ENCODE measurements around the gene LRMDA. TPM values are rescaled to one million over a fixed set of nuclear protein-coding genes. Genes with fewer than 3 reads are reported as not detected.
"Not testable (repeated sequence)": the region's sequence is repeated elsewhere in the genome, so short reads cannot be mapped to it uniquely, and the experiment has no call there.

Gene LRMDA
- polyA plus RNA-seq, 1 donor from 2014 or later = not detected

- H3K9me3 Mint-ChIP-seq = no peaks in the 10 kb centered on the region
- H3K36me3 Mint-ChIP-seq = no peaks in the 10 kb centered on the region
- no peaks in the 10 kb centered on the region for H3K4me1 Mint-ChIP-seq
- no peak overlapping the region for H3K27ac Mint-ChIP-seq
- no peaks in the 10 kb centered on the region for H3K27me3 Mint-ChIP-seq
- H3K4me3 Mint-ChIP-seq = no peak overlapping the region
Observed at GRCh38 chr10:75736889-75737579, 305.6 kb downstream of the LRMDA start.

- Mint-ChIP-seq H3K9me3 (no peaks in the 10 kb centered on the region), H3K4me1 (no peaks in the 10 kb centered on the region), H3K27me3 (no peaks in the 10 kb centered on the region), H3K4me3 (no peak overlapping the region), H3K36me3 (no peaks in the 10 kb centered on the region), H3K27ac (no peak overlapping the region)
Observed at GRCh38 chr10:75737580-75737949, 306.1 kb downstream of the LRMDA start.

- Mint-ChIP-seq H3K4me3 (no peak overlapping the region), H3K4me1 (no peaks in the 10 kb centered on the region), H3K27ac (no peak overlapping the region), H3K36me3 (no peaks in the 10 kb centered on the region), H3K9me3 (peaks cover 0 to 1% (median 0%) of the 10 kb centered on the region in 3 donors), H3K27me3 (peaks cover 1% of the 10 kb centered on the region)
Observed at GRCh38 chr10:75738924-75739323, 307.5 kb downstream of the LRMDA start.

- Mint-ChIP-seq H3K9me3 (peaks cover 0 to 1% (median 0%) of the 10 kb centered on the region in 3 donors), H3K4me3 (no peak overlapping the region), H3K27me3 (peaks cover 1% of the 10 kb centered on the region), H3K4me1 (no peaks in the 10 kb centered on the region), H3K36me3 (no peaks in the 10 kb centered on the region), H3K27ac (no peak overlapping the region)
Observed at GRCh38 chr10:75739414-75740143, 308.2 kb downstream of the LRMDA start.

- no peak overlapping the region for H3K4me3 Mint-ChIP-seq
- H3K36me3 Mint-ChIP-seq = no peaks in the 10 kb centered on the region
- peaks cover 1% of the 10 kb centered on the region for H3K27me3 Mint-ChIP-seq
- H3K27ac Mint-ChIP-seq = no peak overlapping the region
- H3K4me1 Mint-ChIP-seq = no peaks in the 10 kb centered on the region
- peaks cover 0 to 1% (median 0%) of the 10 kb centered on the region in 3 donors for H3K9me3 Mint-ChIP-seq
Observed at GRCh38 chr10:75740541-75740940, 309.1 kb downstream of the LRMDA start.

- no peak overlapping the region for H3K4me3 Mint-ChIP-seq
- H3K27ac Mint-ChIP-seq = no peak overlapping the region
- H3K4me1 Mint-ChIP-seq = no peaks in the 10 kb centered on the region
- no peaks in the 10 kb centered on the region for H3K36me3 Mint-ChIP-seq
- peaks cover 0 to 1% (median 0%) of the 10 kb centered on the region in 3 donors for H3K9me3 Mint-ChIP-seq
- peaks cover 1% of the 10 kb centered on the region for H3K27me3 Mint-ChIP-seq
Observed at GRCh38 chr10:75742355-75742754, 310.9 kb downstream of the LRMDA start.

- Mint-ChIP-seq H3K4me1 (no peaks in the 10 kb centered on the region), H3K9me3 (peaks cover 0 to 1% (median 0%) of the 10 kb centered on the region in 3 donors), H3K27ac (no peak overlapping the region), H3K27me3 (peaks cover 1% of the 10 kb centered on the region), H3K4me3 (no peak overlapping the region), H3K36me3 (no peaks in the 10 kb centered on the region)
Observed at GRCh38 chr10:75743291-75743778, 311.9 kb downstream of the LRMDA start.

- Mint-ChIP-seq H3K27me3 (peaks cover 1% of the 10 kb centered on the region), H3K27ac (no peak overlapping the region), H3K4me3 (no peak overlapping the region), H3K9me3 (peaks cover 0 to 1% (median 0%) of the 10 kb centered on the region in 3 donors), H3K4me1 (no peaks in the 10 kb centered on the region), H3K36me3 (no peaks in the 10 kb centered on the region)
Observed at GRCh38 chr10:75744261-75744660, 312.8 kb downstream of the LRMDA start.

GRCh38 chr10:75746356-75746755 lies 314.9 kb downstream of the LRMDA start:
- Mint-ChIP-seq H3K4me3 (no peak overlapping the region), H3K27ac (no peak overlapping the region), H3K9me3 (peaks cover 0 to 1% (median 0%) of the 10 kb centered on the region in 3 donors), H3K36me3 (no peaks in the 10 kb centered on the region), H3K27me3 (peaks cover 1% of the 10 kb centered on the region), H3K4me1 (no peaks in the 10 kb centered on the region)

GRCh38 chr10:75750093-75750875 lies 318.9 kb downstream of the LRMDA start:
- not testable (repeated sequence) for H3K4me1 Mint-ChIP-seq, H3K27me3 Mint-ChIP-seq, H3K36me3 Mint-ChIP-seq, H3K4me3 Mint-ChIP-seq, H3K9me3 Mint-ChIP-seq, H3K27ac Mint-ChIP-seq

GRCh38 chr10:75751232-75751631 lies 319.8 kb downstream of the LRMDA start:
- Mint-ChIP-seq H3K27ac (no peak overlapping the region), H3K36me3 (no peaks in the 10 kb centered on the region), H3K27me3 (no peaks in the 10 kb centered on the region), H3K9me3 (no peaks in the 10 kb centered on the region), H3K4me1 (peaks cover 0 to 2% (median 0%) of the 10 kb centered on the region in 3 donors), H3K4me3 (no peak overlapping the region)

- Mint-ChIP-seq H3K27ac (no peak overlapping the region), H3K27me3 (no peaks in the 10 kb centered on the region), H3K9me3 (no peaks in the 10 kb centered on the region), H3K4me3 (no peak overlapping the region), H3K36me3 (no peaks in the 10 kb centered on the region), H3K4me1 (peaks cover 0 to 2% (median 0%) of the 10 kb centered on the region in 3 donors)
Observed at GRCh38 chr10:75753621-75754020, 322.2 kb downstream of the LRMDA start.

- Mint-ChIP-seq H3K4me3 (no peak overlapping the region), H3K27me3 (no peaks in the 10 kb centered on the region), H3K27ac (no peak overlapping the region)
Observed at GRCh38 chr10:75754096-75754831, 322.8 kb downstream of the LRMDA start.

GRCh38 chr10:75755528-75755927 lies 324.1 kb downstream of the LRMDA start:
- Mint-ChIP-seq H3K36me3 (no peaks in the 10 kb centered on the region), H3K27me3 (no peaks in the 10 kb centered on the region), H3K27ac (no peak overlapping the region), H3K4me3 (no peak overlapping the region), H3K9me3 (no peaks in the 10 kb centered on the region), H3K4me1 (peaks cover 0 to 2% (median 0%) of the 10 kb centered on the region in 3 donors)

More at GRCh38 chr10:75754096-75754831, 322.8 kb downstream of the LRMDA start:
- peaks cover 0 to 2% (median 0%) of the 10 kb centered on the region in 3 donors for H3K4me1 Mint-ChIP-seq
- H3K9me3 Mint-ChIP-seq = no peaks in the 10 kb centered on the region
- H3K36me3 Mint-ChIP-seq = no peaks in the 10 kb centered on the region

Data from IgD-negative memory B cell (primary cell).